ENCODE data around the gene CADM1.

DNA sequence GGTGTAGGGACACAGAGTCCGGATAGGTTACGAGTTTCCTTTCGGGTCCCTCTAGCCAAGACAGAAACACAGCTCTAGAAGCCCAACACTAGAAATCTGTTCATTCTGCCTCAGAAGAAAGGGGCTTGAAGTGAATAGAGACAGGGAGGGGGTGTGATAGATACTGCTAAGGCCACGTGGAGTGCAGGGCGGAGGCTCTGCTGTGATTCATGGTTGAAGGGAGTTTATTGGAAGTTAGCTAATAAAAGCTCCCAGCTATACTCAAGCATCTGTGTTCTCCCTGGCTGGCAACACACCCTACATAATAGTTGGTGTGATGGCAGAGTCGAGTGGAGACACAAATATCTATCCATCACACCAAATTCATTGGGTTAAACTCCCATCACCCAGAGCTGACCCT lies 337.4 kb downstream of the CADM1 start:
- TF ChIP-seq EZH2 (IDR thresholded peaks at IDR 0.05) = no peak
- no peak for TF ChIP-seq POLR2AphosphoS5 (IDR thresholded peaks at IDR 0.05; ENCODE audit: borderline replicate concordance, low read depth, low read length)
- TF ChIP-seq FOXP2 (optimal IDR thresholded peaks at IDR 0.05; ENCODE audit: control extremely low read depth, extremely low read length, insufficient read depth) = no peak

All from SK-N-MC (cell line).